Activated CD4-positive, CD25-positive, alpha-beta regulatory T cell treated with anti-CD3 and anti-CD28 coated beads, Interleukin-2, amount 50 U/mL, for 24 hours (primary cell): ENCODE data around the gene TTLL9.

Experiments used
- ATAC-seq, 2 donors: fragments of 150-1000 bp; cut with Tn5 transposase; one replicate each; pipeline ENCODE4 v1.10.0; 2021; ENCODE audit warnings: mild to moderate bottlenecking in 1 of 2, moderate library complexity in 1 of 2

TTLL9 gene

GRCh38 chr20:31837896-31838397 is 32.5 kb upstream of the TTLL9 start:
- ATAC-seq: no peak

GRCh38 chr20:31838646-31839292 is 31.7 kb upstream of the TTLL9 start:
- no peak for ATAC-seq

GRCh38 chr20:31839782-31840487 is 30.5 kb upstream of the TTLL9 start:
- no peak for ATAC-seq

GRCh38 chr20:31840906-31841816 is 29.3 kb upstream of the TTLL9 start:
- ATAC-seq: no peak

- peak in 1 of 2 donors; percentile 6 for ATAC-seq
Observed at GRCh38 chr20:31841928-31842327, 28.5 kb upstream of the TTLL9 start.

- ATAC-seq: no peak
Observed at GRCh38 chr20:31842471-31843157, 27.8 kb upstream of the TTLL9 start.

GRCh38 chr20:31843288-31843687 is 27.1 kb upstream of the TTLL9 start:
- ATAC-seq: no peak

GRCh38 chr20:31843881-31844280 is 26.6 kb upstream of the TTLL9 start:
- no peak for ATAC-seq

GRCh38 chr20:31844737-31845299 is 25.6 kb upstream of the TTLL9 start:
- no peak for ATAC-seq

- ATAC-seq: no peak
Observed at GRCh38 chr20:31845300-31845863, 25.1 kb upstream of the TTLL9 start, which contains the start of gene FOXS1. Gene FOXS1 (minus strand): TSS chr20:31845604. CDS start chr20:31845542, 62 bp downstream.

GRCh38 chr20:31846793-31847138 is 23.7 kb upstream of the TTLL9 start:
- no peak for ATAC-seq

GRCh38 chr20:31848088-31848999 is 22.1 kb upstream of the TTLL9 start:
- ATAC-seq: no peak

- no peak for ATAC-seq
Observed at GRCh38 chr20:31849306-31849930, 21.0 kb upstream of the TTLL9 start.

GRCh38 chr20:31851240-31851955 is 19.0 kb upstream of the TTLL9 start:
- no peak for ATAC-seq

GRCh38 chr20:31853481-31853880 is 17.0 kb upstream of the TTLL9 start:
- no peak for ATAC-seq

GRCh38 chr20:31856516-31856915 is 13.9 kb upstream of the TTLL9 start:
- ATAC-seq: no peak

GRCh38 chr20:31857861-31858759 is 12.3 kb upstream of the TTLL9 start:
- peak; percentile 28 to 46 for ATAC-seq

GRCh38 chr20:31858760-31859083 is 11.7 kb upstream of the TTLL9 start:
- ATAC-seq: no peak
